ENCODE results near the gene C1orf21.

- TF ChIP-seq POLR2A (IDR thresholded peaks at IDR 0.05) = no peak
- TF ChIP-seq CTCF (IDR thresholded peaks at IDR 0.05) = no peak
Observed at GRCh38 chr1:184469396-184469795, 82.6 kb downstream of the C1orf21 start.
